SJSA1 (cell line): ENCODE measurements around the gene EED. TPM values are rescaled to one million over a fixed set of nuclear protein-coding genes. Genes with fewer than 3 reads are reported as not detected.
"Not testable (repeated sequence)": the region's sequence is repeated elsewhere in the genome, so short reads cannot be mapped to it uniquely, and the experiment has no call there.

Source experiments
- DNase-seq, 2 experiments: peaks; one replicate each; pipeline ENCODE4 v3.0.0-alpha.2; 2015 to 2020; ENCODE audit warnings: low spot score in 2 of 2, low read depth in 1 of 2
- H3K27ac ChIP-seq: fragments of 250-450 bp; sonication (Bioruptor Pico); 2 replicates; pipeline ENCODE4 v1.5.1; 2020; ENCODE audit warnings: mild to moderate bottlenecking, moderate library complexity
- H3K27me3 ChIP-seq: fragments of 250-450 bp; sonication (Bioruptor Pico); replicated peaks from 2 replicates; pipeline ENCODE4 v1.5.1; 2020; ENCODE audit warnings: mild to moderate bottlenecking, moderate library complexity
- H3K36me3 ChIP-seq: fragments of 250-450 bp; sonication (Bioruptor Pico); 2 replicates; pipeline ENCODE4 v1.5.1; 2020; ENCODE audit warnings: mild to moderate bottlenecking
- H3K4me1 ChIP-seq: fragments of 250-450 bp; sonication (Bioruptor Pico); replicated peaks from 2 replicates; pipeline ENCODE4 v1.6.1; 2021; ENCODE audit warnings: mild to moderate bottlenecking
- H3K4me3 ChIP-seq: fragments of 250-450 bp; sonication (Bioruptor Pico); 2 replicates; pipeline ENCODE4 v1.5.1; 2020; ENCODE audit warnings: mild to moderate bottlenecking
- H3K9me3 ChIP-seq: fragments of 250-450 bp; sonication (Bioruptor Pico); replicated peaks from 2 replicates; pipeline ENCODE4 v1.5.1; 2020; ENCODE audit warnings: mild to moderate bottlenecking
- total RNA-seq: library from RNA; depleted of rRNA; stranded (reverse); fragments of >200 nt; shearing (Covaris generic); gene quantifications from 2 replicates; pipeline ENCODE4 v1.2.3, GENCODE V29; 2014; rRNA removed

Gene EED
- total RNA-seq, 1 experiment from 2014 or later: 17.8 TPM

DNA sequence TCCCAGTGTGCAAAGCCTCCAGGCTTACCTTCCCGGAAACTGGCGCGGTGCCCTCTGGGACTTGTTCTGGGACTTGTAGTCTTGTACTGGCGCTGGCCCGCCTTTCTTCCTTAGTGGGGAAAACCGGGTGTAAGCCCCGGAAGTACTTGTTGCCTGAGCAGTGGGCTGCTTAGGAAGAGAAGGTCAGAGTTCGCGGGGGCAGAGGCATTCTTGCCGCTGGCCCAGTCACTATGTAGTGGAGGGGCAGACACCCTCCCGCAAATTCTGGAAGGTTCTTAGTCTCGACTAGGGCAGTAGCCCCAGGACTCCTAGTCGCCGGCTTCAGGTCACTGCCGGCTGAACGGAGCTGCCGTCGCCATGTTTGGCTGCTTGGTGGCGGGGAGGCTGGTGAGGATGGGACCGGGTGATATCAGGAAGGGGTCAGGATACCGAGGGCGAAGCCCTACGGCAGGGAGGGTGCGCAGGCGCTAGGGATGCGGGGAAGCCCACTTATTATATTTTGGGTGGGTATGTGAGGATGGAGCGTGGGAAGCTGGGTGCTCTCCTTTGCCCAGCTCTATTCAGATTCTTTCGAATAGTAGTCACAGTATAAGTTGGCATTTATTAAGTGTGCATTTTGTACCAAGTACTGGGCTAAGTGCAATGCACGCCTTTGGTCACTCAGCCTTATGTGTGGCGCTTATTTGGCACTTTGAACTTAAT lies 57.7 kb downstream of the EED start, which contains the start of gene HIKESHI:
HIKESHI (plus strand) TSS at position 149 of the 702 bp plus-strand sequence; CDS start at position 358, 209 bp downstream.
- Histone ChIP-seq H3K36me3 (peaks cover 4% of the 10 kb centered on the region), H3K9me3 (no peaks in the 10 kb centered on the region), H3K27me3 (no peaks in the 10 kb centered on the region), H3K4me3 (peak within 1 kb of the TSS; percentile 75), H3K4me1 (no peaks in the 10 kb centered on the region), H3K27ac (peak within 1 kb of the TSS; percentile 77)
- DNase-seq: peak; percentile 81 to 95

DNA sequence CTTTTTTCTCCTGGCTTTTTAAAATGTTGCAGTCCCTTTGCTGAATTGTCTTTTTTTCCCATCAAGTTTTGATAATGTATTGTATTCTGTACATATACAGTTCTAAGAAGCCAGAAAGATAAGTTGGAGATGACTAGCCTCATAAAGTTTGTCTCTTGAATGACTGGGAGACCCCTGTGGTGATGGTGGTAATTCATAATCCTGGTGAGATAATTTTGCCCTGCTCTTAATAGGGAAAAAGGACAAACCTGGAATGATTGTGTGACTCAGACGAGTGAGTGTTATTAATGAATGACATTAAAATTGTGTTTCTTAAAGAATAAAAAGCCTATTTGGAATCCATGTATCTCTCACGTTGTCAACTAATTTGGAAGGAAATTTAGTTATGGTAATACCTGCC lies 58.7 kb downstream of the EED start:
- H3K4me1 ChIP-seq: no peaks in the 10 kb centered on the region
- H3K4me3 ChIP-seq: peak overlapping the region; percentile 75
- H3K9me3 ChIP-seq: no peaks in the 10 kb centered on the region
- H3K27ac ChIP-seq: no peak overlapping the region
- DNase-seq: no peak
- no peaks in the 10 kb centered on the region for H3K27me3 ChIP-seq
- H3K36me3 ChIP-seq: peaks cover 4% of the 10 kb centered on the region

DNA sequence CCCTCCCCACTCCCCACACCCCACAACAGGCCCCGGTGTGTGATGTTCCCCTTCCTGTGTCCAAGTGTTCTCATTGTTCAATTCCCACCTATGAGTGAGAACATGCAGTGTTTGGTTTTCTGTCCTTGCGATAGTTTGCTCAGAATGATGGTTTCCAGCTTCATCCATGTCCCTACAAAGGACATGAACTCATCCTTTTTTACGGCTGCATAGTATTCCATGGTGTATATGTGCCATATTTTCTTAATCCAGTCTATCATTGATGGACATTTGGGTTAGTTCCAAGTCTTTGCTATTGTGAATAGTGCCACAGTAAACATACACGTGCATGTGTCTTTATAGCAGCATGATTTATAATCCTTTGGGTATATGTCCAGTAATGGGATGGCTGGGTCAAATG lies 64.2 kb downstream of the EED start:
- H3K27ac ChIP-seq, DNase-seq, H3K36me3 ChIP-seq, H3K9me3 ChIP-seq, H3K4me1 ChIP-seq, H3K4me3 ChIP-seq, H3K27me3 ChIP-seq: not testable (repeated sequence)

DNA sequence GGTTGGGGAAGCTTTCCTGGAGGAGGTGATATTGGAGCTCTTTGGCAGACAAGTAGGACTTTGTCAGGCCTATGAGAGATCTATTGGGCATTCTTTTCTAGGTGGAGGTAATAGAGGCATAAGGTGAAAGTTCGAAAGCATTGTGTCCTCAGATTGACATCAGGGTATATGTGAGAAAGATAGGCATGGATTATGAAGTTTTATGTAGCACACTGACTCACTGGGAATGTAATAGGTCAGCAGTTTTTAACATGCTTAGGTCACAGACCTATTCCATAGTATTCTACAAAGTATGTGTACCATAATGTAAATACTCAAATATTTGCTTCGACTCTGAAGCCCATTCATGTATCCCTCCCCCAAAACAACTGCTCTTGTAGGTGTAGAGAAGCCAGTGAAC lies 69.2 kb downstream of the EED start:
- Histone ChIP-seq H3K27ac (no peak overlapping the region), H3K9me3 (no peaks in the 10 kb centered on the region), H3K36me3 (no peaks in the 10 kb centered on the region), H3K4me3 (no peak overlapping the region), H3K4me1 (no peaks in the 10 kb centered on the region), H3K27me3 (no peaks in the 10 kb centered on the region)
- DNase-seq: no peak

DNA sequence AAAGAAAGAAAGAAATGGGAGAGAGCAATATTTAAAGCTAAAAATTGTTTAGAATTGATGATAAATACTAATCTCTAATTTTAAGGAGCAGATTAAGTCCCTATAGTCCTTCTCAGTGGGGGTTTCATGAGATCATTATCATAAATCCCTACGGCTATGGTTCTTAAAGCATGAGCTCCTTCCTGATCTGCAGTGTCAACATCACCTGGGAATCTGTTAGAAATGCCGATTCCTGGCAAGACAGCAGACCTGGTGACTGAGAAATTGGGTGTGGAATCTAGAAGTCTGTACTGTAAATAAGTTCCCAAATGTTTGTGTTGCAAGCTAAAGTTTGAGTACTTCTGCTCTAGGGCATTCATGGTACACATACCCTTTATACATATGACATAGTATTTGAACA lies 70.1 kb downstream of the EED start:
- Histone ChIP-seq H3K9me3 (no peaks in the 10 kb centered on the region), H3K36me3 (no peaks in the 10 kb centered on the region), H3K4me1 (no peaks in the 10 kb centered on the region), H3K27me3 (no peaks in the 10 kb centered on the region), H3K27ac (no peak overlapping the region), H3K4me3 (no peak overlapping the region)
- no peak for DNase-seq

Other genes starting within 250 kb of the EED start
- 105 and 132 TPM in 2 replicates for gene PICALM, start 175.7 kb upstream of the EED start, total RNA-seq
- 35.0 and 53.5 TPM in 2 replicates for gene HIKESHI, start 57.5 kb downstream of the EED start, total RNA-seq
- gene CCDC81, start 130.1 kb downstream of the EED start, total RNA-seq: 18.2 and 37.4 TPM in 2 replicates